Aorta (tissue), 5 donors: Measurements from ENCODE around the gene SRD5A3. TPM values are rescaled to one million over a fixed set of nuclear protein-coding genes. Genes with fewer than 3 reads are reported as not detected.

Experiments used
- ATAC-seq: fragments of 200-7000 bp; cut with Tn5 transposase; one replicate; pipeline ENCODE4 v1.9.1; 2022; ENCODE audit warnings: moderate library complexity; ENCODE audit not compliant: low FRiP score
- DNase-seq, 2 donors: peaks; one replicate each; pipeline ENCODE4 v3.0.0-alpha.2; 2020
- H3K27ac ChIP-seq, 2 donors: one replicate each; pipeline ENCODE4 v1.5.1; 2013; ENCODE audit warnings: low read length in 2 of 2, mild to moderate bottlenecking in 2 of 2, moderate library complexity in 2 of 2, control low read depth in 1 of 2, inconsistent platforms in 1 of 2, low read depth in 1 of 2
- H3K27me3 ChIP-seq, 2 donors: one replicate each; pipeline ENCODE4 v1.6.1; 2013; ENCODE audit warnings: control low read depth in 1 of 2, low read length in 1 of 2, mild to moderate bottlenecking in 1 of 2, moderate library complexity in 1 of 2; ENCODE audit not compliant: insufficient read depth in 2 of 2, control insufficient read depth in 1 of 2
- H3K36me3 ChIP-seq, 2 donors: one replicate each; pipeline ENCODE4 v1.6.1; 2013; ENCODE audit warnings: control low read depth in 1 of 2, low read length in 1 of 2, mild to moderate bottlenecking in 1 of 2; ENCODE audit not compliant: insufficient read depth in 2 of 2, control insufficient read depth in 1 of 2
- H3K4me1 ChIP-seq, 2 donors: one replicate each; pipeline ENCODE4 v1.6.1; 2013; ENCODE audit warnings: low read length in 2 of 2, control low read depth in 1 of 2, mild to moderate bottlenecking in 1 of 2, moderate library complexity in 1 of 2; ENCODE audit not compliant: insufficient read depth in 2 of 2, control insufficient read depth in 1 of 2
- H3K4me3 ChIP-seq, 2 donors: one replicate each; pipeline ENCODE4 v1.5.1; 2013; ENCODE audit warnings: low read length in 2 of 2, control low read depth in 1 of 2, mild to moderate bottlenecking in 1 of 2
- H3K9me3 ChIP-seq: one replicate; pipeline ENCODE4 v1.6.1; 2013; ENCODE audit warnings: mild to moderate bottlenecking, low read length; ENCODE audit not compliant: control insufficient read depth
- WGBS, 2 donors: extraction: QIAGEN DNeasy Blood & Tissue Kit; methylation state at CpG; one replicate each; pipeline ENCODE4 v1.1.7; 2013; 5-methylcytosine and 5-hydroxymethylcytosine counted together
- intact Hi-C, 2 donors: fragments of 100-400 bp; cut with DNase I; formaldehyde crosslinking; loops; one replicate each; pipeline versions ENCODE4 v1.14.2 to v1.15.0; 2022
- polyA plus RNA-seq, 2 donors: library from polyadenylated mRNA; stranded (reverse); fragments of 200-250 nt; gene quantifications; one replicate each; pipeline ENCODE4 v1.2.3, GENCODE V29; 2013
- total RNA-seq, 2 donors: library from RNA; stranded (reverse); fragmentation: NEBNext Ultra II Directional; extraction: Animal tissue kit (Norgen Biotek cat#: 25700); gene quantifications; one replicate each; pipeline ENCODE4 v1.2.1, GENCODE V29; 2021
- donor health status: healthy with polysubstance abuse.
- donor health status: Bipolar disorder and iron deficiency.
- donor health status: DM: no; HTN: no; CAD: no.
- donor health status: DM: no; HTN: no; CAD: no.
- donor health status: DM: yes; HTN: yes; CAD: no.

SRD5A3 gene
- total and polyA plus RNA-seq, 4 donors: 6.1 to 11.7 (median 8.1) TPM

DNA sequence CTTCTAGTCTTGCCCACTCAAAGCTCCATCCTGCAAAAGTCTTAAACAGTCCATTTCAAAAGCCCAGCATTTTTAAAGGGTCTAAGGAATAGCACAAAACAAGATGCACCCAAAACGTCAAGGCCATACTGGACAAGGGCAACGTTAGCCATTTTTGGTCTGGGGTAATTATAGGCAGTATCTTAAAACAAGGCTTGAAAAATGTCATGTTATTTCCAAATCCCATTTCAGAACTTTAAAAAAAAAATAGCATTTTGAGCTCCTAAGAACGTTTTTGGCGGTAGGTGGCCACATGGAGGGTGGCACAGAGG lies 49.1 kb downstream of the SRD5A3 start:
- ATAC-seq (no peak), DNase-seq (no peak)
- H3K4me3 ChIP-seq: peak overlapping the region; percentile 13 to 99
- no peaks in the 10 kb centered on the region for H3K9me3 ChIP-seq
- intact Hi-C loops: loop anchor here (1.0 to 5.0 kb wide), 3 partner anchors 48 to 152 kb away; partner anchors contain the start of genes SRD5A3 (in 2 of the 2) and CLOCK (in 1 of the 2)
- peak overlapping the region; percentile 39 to 89 for H3K27ac ChIP-seq
- WGBS, 2 donors: 0% methylated on average over 4 of the region's 4 CpGs
- H3K27me3 ChIP-seq: no peaks in the 10 kb centered on the region
- H3K4me1 ChIP-seq: no peaks in the 10 kb centered on the region
- H3K36me3 ChIP-seq: no peaks in the 10 kb centered on the region

GRCh38 chr4:55395529-55396307 lies 49.7 kb downstream of the SRD5A3 start, which contains the start of gene TMEM165:
TSS of gene TMEM165 (plus strand) at chr4:55395957. CDS start at chr4:55396190, 233 bp downstream.
- peak; percentile 96 for ATAC-seq

DNA sequence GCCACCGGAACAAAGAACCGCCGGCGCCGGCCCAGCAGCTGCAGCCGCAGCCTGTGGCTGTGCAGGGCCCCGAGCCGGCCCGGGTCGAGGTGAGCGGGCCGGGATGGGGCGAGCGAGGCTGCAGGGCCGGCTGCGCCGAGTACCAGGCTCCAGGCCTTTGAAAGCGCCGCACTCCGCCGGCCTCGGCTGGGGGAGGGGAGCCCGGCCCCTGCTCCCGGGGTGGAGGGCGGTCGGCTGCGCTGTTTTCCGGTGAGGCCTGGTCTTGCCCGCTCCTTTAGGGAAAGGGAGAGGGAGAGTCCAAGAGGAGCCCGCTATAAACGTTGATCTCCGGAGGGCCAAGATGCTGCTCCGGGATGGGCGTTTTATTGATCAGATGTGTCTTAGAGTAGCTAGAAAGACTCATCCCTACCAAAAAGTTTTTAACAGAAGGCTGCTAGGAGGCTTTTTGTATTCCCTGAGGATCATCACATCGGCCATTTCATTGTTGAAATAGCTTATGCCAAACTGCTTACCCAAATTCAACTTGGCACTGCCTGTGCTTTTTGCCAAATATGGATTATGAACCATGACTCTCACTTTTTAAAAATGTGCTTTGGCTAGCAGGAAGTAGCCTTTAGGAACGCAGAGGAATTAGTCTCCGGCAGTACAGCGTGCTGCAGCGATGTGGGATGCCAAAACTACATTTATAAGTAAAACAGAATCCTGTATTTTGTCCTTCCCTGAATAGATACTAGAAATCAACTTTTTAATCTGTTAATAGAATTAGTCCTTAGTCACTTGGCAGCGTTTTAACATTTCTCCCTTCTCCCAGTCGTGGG lies 50.5 kb downstream of the SRD5A3 start:
- Histone ChIP-seq H3K4me3 (peak overlapping the region; percentile 97 to 99), H3K27ac (peak overlapping the region; percentile 95 to 98), H3K4me1 (no peaks in the 10 kb centered on the region), H3K36me3 (no peaks in the 10 kb centered on the region), H3K9me3 (no peaks in the 10 kb centered on the region), H3K27me3 (no peaks in the 10 kb centered on the region)
- DNase-seq (peak; percentile 61 to 84), ATAC-seq (peak; percentile 66)
- intact Hi-C loops: loop anchor here (2.0 to 5.0 kb wide), 3 partner anchors 38 to 151 kb away; partner anchors contain the start of genes CLOCK (in 1 of the 2) and SRD5A3 (in 1 of the 2)
- WGBS, 2 donors: 0% methylated on average over 35 to 41 of the region's 41 CpGs

More at GRCh38 chr4:55395529-55396307, 49.7 kb downstream of the SRD5A3 start, which contains the start of gene TMEM165:
- H3K4me3 ChIP-seq: peak within 1 kb of the TSS; percentile 97 to 99
- peak within 1 kb of the TSS; percentile 95 to 98 for H3K27ac ChIP-seq
- peak; percentile 95 to 97 for DNase-seq
- no peaks in the 10 kb centered on the region for H3K4me1 ChIP-seq
- H3K27me3 ChIP-seq: no peaks in the 10 kb centered on the region
- H3K36me3 ChIP-seq: no peaks in the 10 kb centered on the region
- WGBS, 2 donors: 0 to 1% methylated on average over 78 to 95 of the region's 95 CpGs
- intact Hi-C loops: loop anchor here (1.0 to 5.0 kb wide), 4 partner anchors 37 to 152 kb away; partner anchors contain the start of genes SRD5A3 (in 2 of the 2) and CLOCK (in 1 of the 2)
- no peaks in the 10 kb centered on the region for H3K9me3 ChIP-seq

DNA sequence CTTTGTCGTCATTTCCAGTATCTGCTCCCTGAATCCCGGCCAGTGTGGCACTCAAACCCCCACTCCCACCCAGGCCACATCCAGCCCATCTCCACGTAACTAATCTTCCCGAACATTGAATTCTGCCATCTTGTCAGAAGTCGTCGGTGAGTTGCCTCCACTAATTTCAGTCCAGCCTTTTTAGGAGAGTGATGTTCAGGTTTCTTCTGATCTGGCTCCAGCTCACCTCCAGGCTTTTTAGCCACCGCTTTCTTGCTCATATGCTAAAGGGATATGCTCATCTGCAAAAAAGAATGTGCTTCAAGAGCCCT lies 51.0 kb downstream of the SRD5A3 start:
- 1 to 3% methylated on average over 7 of the region's 7 CpGs for WGBS, 2 donors
- H3K27me3 ChIP-seq: no peaks in the 10 kb centered on the region
- ATAC-seq (peak; percentile 46), DNase-seq (no peak)
- peak overlapping the region; percentile 97 to 99 for H3K4me3 ChIP-seq
- no peaks in the 10 kb centered on the region for H3K4me1 ChIP-seq
- H3K9me3 ChIP-seq: no peaks in the 10 kb centered on the region
- H3K36me3 ChIP-seq: no peaks in the 10 kb centered on the region
- intact Hi-C loops: loop anchor here (2.0 to 5.0 kb wide), 3 partner anchors 38 to 150 kb away; partner anchors contain the start of genes CLOCK (in 1 of the 2) and SRD5A3 (in 1 of the 2)
- peak overlapping the region; percentile 75 to 83 for H3K27ac ChIP-seq

GRCh38 chr4:55397520-55398321 lies 51.7 kb downstream of the SRD5A3 start:
- H3K4me1 ChIP-seq: no peaks in the 10 kb centered on the region
- intact Hi-C loops: loop anchor here (2.0 to 5.0 kb wide), 3 partner anchors 39 to 150 kb away; partner anchors contain the start of genes CLOCK (in 1 of the 2) and SRD5A3 (in 1 of the 2)
- H3K27ac ChIP-seq: peak overlapping the region; percentile 76 to 83
- 5 to 6% methylated on average over 15 of the region's 15 CpGs for WGBS, 2 donors
- no peaks in the 10 kb centered on the region for H3K36me3 ChIP-seq
- H3K4me3 ChIP-seq: peak overlapping the region; percentile 97 to 99
- peak; percentile 53 for ATAC-seq
- no peak for DNase-seq
- H3K27me3 ChIP-seq: no peaks in the 10 kb centered on the region
- H3K9me3 ChIP-seq: no peaks in the 10 kb centered on the region

DNA sequence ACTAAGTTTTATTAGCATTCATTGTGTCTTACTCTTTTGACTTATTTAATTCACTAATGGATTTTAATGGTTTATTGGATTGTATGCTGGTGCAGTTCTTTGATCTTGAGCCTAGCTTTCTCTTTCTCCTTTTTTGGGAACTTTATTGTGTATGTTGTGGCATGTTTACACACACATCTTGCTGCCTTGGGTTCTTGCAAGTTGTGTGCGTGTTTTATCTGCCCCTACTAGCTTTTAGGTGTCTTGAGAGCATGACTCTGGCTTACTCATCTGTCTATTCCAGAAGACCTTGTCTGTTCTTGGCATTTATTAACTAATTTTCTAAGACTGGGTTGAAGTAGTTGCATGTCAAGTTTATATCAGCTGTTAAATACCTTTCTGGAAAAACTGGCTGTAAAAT lies 52.4 kb downstream of the SRD5A3 start:
- Histone ChIP-seq H3K36me3 (no peaks in the 10 kb centered on the region), H3K4me3 (peak overlapping the region; percentile 97 to 99), H3K4me1 (no peaks in the 10 kb centered on the region), H3K27me3 (no peaks in the 10 kb centered on the region), H3K27ac (peak overlapping the region; percentile 39 to 82), H3K9me3 (no peaks in the 10 kb centered on the region)
- intact Hi-C loops: loop anchor here in 1 of 2 donors (5.0 kb wide), 2 partner anchors 51 to 149 kb away; partner anchors contain the start of genes CLOCK and SRD5A3
- ATAC-seq (no peak), DNase-seq (no peak)
- WGBS, 2 donors: 0 to 4% methylated on average over 1 of the region's 1 CpG

GRCh38 chr4:55398966-55399365 lies 52.9 kb downstream of the SRD5A3 start:
- Histone ChIP-seq H3K27me3 (no peaks in the 10 kb centered on the region), H3K9me3 (no peaks in the 10 kb centered on the region), H3K4me1 (no peaks in the 10 kb centered on the region), H3K36me3 (no peaks in the 10 kb centered on the region), H3K27ac (no peak overlapping the region), H3K4me3 (peak overlapping the region in 1 of 2 donors; percentile 43)
- ATAC-seq (no peak), DNase-seq (no peak)
- 16 to 20% methylated on average over 3 of the region's 3 CpGs for WGBS, 2 donors
- intact Hi-C loops: loop anchor here in 1 of 2 donors (5.0 kb wide), 2 partner anchors 52 to 148 kb away; partner anchors contain the start of genes CLOCK and SRD5A3

GRCh38 chr4:55399581-55399980 lies 53.5 kb downstream of the SRD5A3 start:
- WGBS, 2 donors: 49 to 50% methylated on average over 1 of the region's 1 CpG
- intact Hi-C loops: loop anchor here in 1 of 2 donors (5.0 kb wide), 2 partner anchors 52 to 148 kb away; partner anchors contain the start of genes CLOCK and SRD5A3
- Histone ChIP-seq H3K4me3 (no peak overlapping the region), H3K4me1 (no peaks in the 10 kb centered on the region), H3K27ac (no peak overlapping the region), H3K9me3 (no peaks in the 10 kb centered on the region), H3K27me3 (no peaks in the 10 kb centered on the region), H3K36me3 (no peaks in the 10 kb centered on the region)
- DNase-seq (no peak), ATAC-seq (no peak)
